NT2/D1 (cell line): ENCODE data around the gene FSTL4.

Source experiments
- YY1 ChIP-seq: IDR thresholded peaks from 2 replicates; pipeline ENCODE4 v1.6.1; 2011; ENCODE audit not compliant: insufficient read length, insufficient read depth
- ZNF274 ChIP-seq: IDR thresholded peaks from 2 replicates; pipeline ENCODE4 v1.6.1; 2011; ENCODE audit warnings: mild to moderate bottlenecking, low read depth, low read length

- no peak for TF ChIP-seq ZNF274
- no peak for TF ChIP-seq YY1
Measured at GRCh38 chr5:133386662-133387061, 225.7 kb downstream of the FSTL4 start.
